OCI-LY1 (cell line): Measurements from ENCODE around the gene ATP8B3.
A peak's percentile ranks its signal among the peaks of the same experiment; 100 is the strongest.

Experiments used
- H2AFZ ChIP-seq: fragments of 200-600 bp; sonication (generic), shearing (Covaris generic); 2 replicates; pipeline ENCODE4 v1.6.0; 2014; ENCODE audit warnings: antibody characterized with exemption, mild to moderate bottlenecking, low read length
- H3F3A ChIP-seq: fragments of 200-600 bp; sonication (generic), shearing (Covaris generic); 2 replicates; pipeline ENCODE4 v1.6.0; 2014; ENCODE audit warnings: mild to moderate bottlenecking, antibody characterized with exemption, low read length, moderate library complexity; ENCODE audit not compliant: insufficient read depth
- H3K27ac ChIP-seq: fragments of 200-600 bp; sonication (generic); 2 replicates; pipeline ENCODE4 v1.5.1; 2014; ENCODE audit warnings: low read length, mixed run types, mild to moderate bottlenecking, low read depth; ENCODE audit not compliant: poor library complexity, severe bottlenecking
- H3K27me3 ChIP-seq: fragments of 200-600 bp; sonication (generic); 2 replicates; pipeline ENCODE4 v1.6.0; 2014; ENCODE audit warnings: antibody characterized with exemption, mild to moderate bottlenecking, low read length, moderate library complexity; ENCODE audit not compliant: insufficient read depth
- H3K36me3 ChIP-seq: fragments of 200-600 bp; sonication (generic); 2 replicates; pipeline ENCODE4 v1.6.1; 2014; ENCODE audit warnings: mild to moderate bottlenecking, antibody characterized with exemption, low read length, moderate library complexity, mixed read lengths; ENCODE audit not compliant: insufficient read depth
- H3K4me1 ChIP-seq: fragments of 200-600 bp; sonication (generic); 2 replicates; pipeline ENCODE4 v1.5.1; 2014; ENCODE audit warnings: mild to moderate bottlenecking, low read length, moderate library complexity; ENCODE audit not compliant: insufficient read depth, severe bottlenecking
- H3K4me2 ChIP-seq: fragments of 200-600 bp; sonication (generic), shearing (Covaris generic); 2 replicates; pipeline ENCODE4 v1.6.1; 2014; ENCODE audit warnings: low read length
- H3K4me3 ChIP-seq: fragments of 200-600 bp; sonication (generic); 2 replicates; pipeline ENCODE4 v1.5.1; 2014; ENCODE audit warnings: low read length, low read depth, mild to moderate bottlenecking, mixed read lengths; ENCODE audit not compliant: poor library complexity, severe bottlenecking
- H3K79me2 ChIP-seq: fragments of 200-600 bp; shearing (Covaris generic); 2 replicates; pipeline ENCODE4 v1.6.1; 2016; ENCODE audit warnings: mixed run types, low read length, mixed read lengths; ENCODE audit not compliant: insufficient read depth
- H3K9ac ChIP-seq: fragments of 200-600 bp; sonication (generic), shearing (Covaris generic); 2 replicates; pipeline ENCODE4 v1.6.1; 2014; ENCODE audit warnings: mild to moderate bottlenecking, low read length, mixed read lengths
- H3K9me2 ChIP-seq: fragments of 200-600 bp; sonication (generic), shearing (Covaris generic); 2 replicates; pipeline ENCODE4 v1.6.1; 2014; ENCODE audit warnings: low read depth, mild to moderate bottlenecking, low read length, mixed read lengths
- H3K9me3 ChIP-seq: fragments of 200-600 bp; shearing (Covaris generic); 2 replicates; pipeline ENCODE4 v1.6.1; 2014; ENCODE audit warnings: low read length, mixed read lengths
- H4K20me1 ChIP-seq: fragments of 200-600 bp; sonication (generic), shearing (Covaris generic); 2 replicates; pipeline ENCODE4 v1.6.0; 2016; ENCODE audit warnings: mild to moderate bottlenecking, low read length; ENCODE audit not compliant: insufficient read depth
- CTCF ChIP-seq: fragments of 200-600 bp; sonication (generic), shearing (Covaris generic); IDR thresholded peaks from 2 replicates; pipeline ENCODE4 v1.5.1; 2017; ENCODE audit warnings: mild to moderate bottlenecking, antibody characterized with exemption, low read length, moderate library complexity, mixed read lengths
- EZH2 ChIP-seq: fragments of 200-600 bp; sonication (generic), shearing (Covaris generic); IDR thresholded peaks from 2 replicates; pipeline ENCODE4 v1.8.0; 2017; ENCODE audit warnings: borderline replicate concordance, mixed run types, mild to moderate bottlenecking, antibody characterized with exemption, low read length, moderate library complexity, mixed read lengths

Gene ATP8B3

GRCh38 chr19:1849132-1849474, 37.0 kb upstream of the ATP8B3 start:
- H3K27me3 ChIP-seq = no peaks in the 10 kb centered on the region
- H3K9ac ChIP-seq = no peak overlapping the region
- H4K20me1 ChIP-seq = no peaks in the 10 kb centered on the region
- H3K4me2 ChIP-seq = peak overlapping the region; percentile 59; the same call in 1 of the 2 replicates
- H3K9me2 ChIP-seq = no peaks in the 10 kb centered on the region
- no peaks in the 10 kb centered on the region for H3K9me3 ChIP-seq
- H3K27ac ChIP-seq = peak overlapping the region; percentile 8
- H3K36me3 ChIP-seq = peaks cover 3% of the 10 kb centered on the region; the same call in 1 of the 2 replicates
- H3K79me2 ChIP-seq = peaks cover 28% of the 10 kb centered on the region
- H3F3A ChIP-seq = no peaks in the 10 kb centered on the region
- H3K4me3 ChIP-seq = peak overlapping the region; percentile 98
- TF ChIP-seq CTCF = no peak
- no peak for TF ChIP-seq EZH2
- no peak overlapping the region for H2AFZ ChIP-seq
- H3K4me1 ChIP-seq = peaks cover 43% of the 10 kb centered on the region

- Histone ChIP-seq H3K27ac (peak within 1 kb of the TSS; percentile 82), H3K9me3 (no peaks in the 10 kb centered on the region), H3K9me2 (no peaks in the 10 kb centered on the region), H4K20me1 (no peaks in the 10 kb centered on the region), H3K4me2 (peak within 1 kb of the TSS; percentile 96), H2AFZ (no peak within 1 kb of the TSS), H3K9ac (peak within 1 kb of the TSS; percentile 95), H3K4me3 (peak within 1 kb of the TSS; percentile 98), H3F3A (no peaks in the 10 kb centered on the region), H3K27me3 (no peaks in the 10 kb centered on the region), H3K79me2 (peaks cover 31% of the 10 kb centered on the region), H3K36me3 (peaks cover 8% of the 10 kb centered on the region; the same call in 1 of the 2 replicates), H3K4me1 (peaks cover 44% of the 10 kb centered on the region)
- TF ChIP-seq EZH2 = no peak
- TF ChIP-seq CTCF = peak; percentile 91
Observed at GRCh38 chr19:1848399-1849131, 36.5 kb upstream of the ATP8B3 start, which contains the start of gene REXO1. TSS of gene REXO1 (minus strand) at chr19:1848483. CDS start at chr19:1848358, 125 bp downstream.

DNA sequence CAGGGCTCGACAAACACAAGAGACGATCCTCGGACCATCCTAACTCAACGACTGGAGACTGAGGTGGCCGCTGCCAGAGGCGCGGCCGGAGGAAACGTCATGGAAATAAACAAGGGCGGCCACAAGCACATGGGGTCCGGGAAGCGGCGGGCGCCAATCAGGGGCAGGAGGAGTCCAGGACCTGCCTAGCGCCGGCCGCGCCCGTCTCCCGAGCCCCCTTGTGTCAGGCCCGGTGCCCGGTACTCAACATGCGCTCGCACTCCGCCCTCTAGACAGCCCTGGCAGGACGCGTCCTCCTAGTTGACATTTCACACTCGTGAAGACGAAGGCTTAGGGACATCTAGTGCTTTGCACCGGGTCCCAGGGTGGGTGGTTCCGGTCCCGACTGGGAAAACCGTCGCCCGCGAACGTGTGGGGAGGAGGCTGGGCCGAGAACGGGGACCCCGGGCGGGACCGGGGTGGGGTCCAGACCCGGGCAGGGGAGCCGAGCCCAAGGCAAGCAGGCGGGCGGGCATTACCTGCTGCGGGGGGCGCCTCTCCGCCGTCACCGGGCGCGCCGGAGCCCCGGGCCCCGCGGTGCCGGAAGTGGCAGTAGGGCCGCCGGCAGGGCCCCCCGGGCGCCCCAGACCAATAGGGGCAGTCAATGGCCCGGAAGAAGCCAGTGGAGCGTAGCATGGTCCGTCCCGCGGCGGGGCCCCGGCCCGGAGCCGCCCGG, 35.8 kb upstream of the ATP8B3 start:
- no peaks in the 10 kb centered on the region for H3F3A ChIP-seq
- H3K4me3 ChIP-seq = peak overlapping the region; percentile 98
- H3K36me3 ChIP-seq = peaks cover 8% of the 10 kb centered on the region; the same call in 1 of the 2 replicates
- H3K79me2 ChIP-seq = peaks cover 35% of the 10 kb centered on the region
- peaks cover 45% of the 10 kb centered on the region for H3K4me1 ChIP-seq
- peak overlapping the region; percentile 96 for H3K4me2 ChIP-seq
- TF ChIP-seq CTCF (no peak), EZH2 (no peak)
- peak overlapping the region; percentile 95 for H3K9ac ChIP-seq
- no peak overlapping the region for H3K27ac ChIP-seq
- no peak overlapping the region for H2AFZ ChIP-seq
- H3K9me2 ChIP-seq = no peaks in the 10 kb centered on the region
- H4K20me1 ChIP-seq = no peaks in the 10 kb centered on the region
- H3K27me3 ChIP-seq = no peaks in the 10 kb centered on the region
- H3K9me3 ChIP-seq = no peaks in the 10 kb centered on the region
